NCI-H524 treated with DMSO at 0.1 percent for 48 hours (cell line): ENCODE measurements around the gene NRP1.
"Not testable (repeated sequence)": the region's sequence is repeated elsewhere in the genome, so short reads cannot be mapped to it uniquely, and the experiment has no call there.

Experiments used
- DNase-seq: peaks from one replicate; lab custom pipeline; 2025; lab: John Stamatoyannopoulos, UW

Gene NRP1

GRCh38 chr10:33334153-33334804, at the start of gene NRP1:
Gene NRP1, minus strand, starts transcription at chr10:33334667. Its CDS starts 285 bp downstream, at chr10:33334382.
- DNase-seq, result no peak

DNA sequence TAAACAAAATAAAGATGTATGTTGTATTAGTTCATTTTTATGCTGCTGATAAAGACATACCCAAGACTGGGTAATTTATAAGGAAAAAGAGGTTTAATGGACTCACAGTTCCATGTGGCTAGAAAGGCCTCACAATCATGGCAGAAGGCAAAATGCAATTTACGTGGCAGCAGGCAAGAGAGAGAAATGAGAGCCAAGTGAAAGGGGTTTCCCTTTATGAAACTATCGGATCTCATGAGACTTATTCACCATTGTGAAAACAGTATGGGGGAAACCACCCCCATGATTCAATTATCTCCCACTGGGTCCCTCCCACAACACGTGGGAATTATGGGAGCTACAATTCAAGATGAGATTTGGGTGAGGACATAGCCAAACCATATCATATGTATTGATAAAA, 49.7 kb upstream of the NRP1 start:
- DNase-seq, result not testable (repeated sequence)

DNA sequence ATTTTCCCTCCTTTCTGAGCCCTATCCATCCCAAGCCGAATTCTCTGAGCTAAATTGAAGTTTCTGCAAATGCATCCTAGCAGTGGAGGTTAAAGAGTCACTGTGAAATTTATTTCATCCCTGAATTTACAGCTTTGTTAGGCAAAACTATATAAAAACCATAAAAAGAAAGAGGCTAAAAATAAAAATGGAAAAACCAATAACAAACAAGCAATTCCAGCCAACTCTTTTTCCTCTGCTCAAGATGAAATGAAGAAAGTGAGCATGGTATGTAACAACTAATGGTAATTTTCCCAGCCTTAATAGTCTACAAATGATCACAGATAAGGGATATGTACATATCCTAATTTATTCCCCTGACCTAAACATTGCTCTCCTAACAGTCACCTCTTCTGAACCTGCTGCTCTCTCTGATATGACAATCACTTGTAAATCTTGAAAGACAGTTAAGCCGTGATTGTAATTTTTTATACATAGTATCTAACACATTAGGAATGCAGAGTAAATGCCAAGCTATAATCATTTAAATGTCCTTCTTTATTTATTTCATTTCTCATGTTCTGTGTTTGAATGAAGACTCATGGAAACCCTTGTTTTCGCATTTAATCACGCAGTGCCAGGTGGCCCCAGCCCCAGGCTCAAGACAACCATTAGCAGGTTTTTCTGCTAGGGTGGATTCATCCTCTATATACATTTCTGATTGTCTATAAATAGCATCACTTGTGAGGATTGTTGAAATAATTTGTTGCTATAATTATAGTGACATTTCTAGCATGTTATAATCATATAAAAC, 48.6 kb upstream of the NRP1 start:
- DNase-seq, result no peak

- no peak for DNase-seq
Observed at GRCh38 chr10:33382216-33382600, 47.7 kb upstream of the NRP1 start.

DNA sequence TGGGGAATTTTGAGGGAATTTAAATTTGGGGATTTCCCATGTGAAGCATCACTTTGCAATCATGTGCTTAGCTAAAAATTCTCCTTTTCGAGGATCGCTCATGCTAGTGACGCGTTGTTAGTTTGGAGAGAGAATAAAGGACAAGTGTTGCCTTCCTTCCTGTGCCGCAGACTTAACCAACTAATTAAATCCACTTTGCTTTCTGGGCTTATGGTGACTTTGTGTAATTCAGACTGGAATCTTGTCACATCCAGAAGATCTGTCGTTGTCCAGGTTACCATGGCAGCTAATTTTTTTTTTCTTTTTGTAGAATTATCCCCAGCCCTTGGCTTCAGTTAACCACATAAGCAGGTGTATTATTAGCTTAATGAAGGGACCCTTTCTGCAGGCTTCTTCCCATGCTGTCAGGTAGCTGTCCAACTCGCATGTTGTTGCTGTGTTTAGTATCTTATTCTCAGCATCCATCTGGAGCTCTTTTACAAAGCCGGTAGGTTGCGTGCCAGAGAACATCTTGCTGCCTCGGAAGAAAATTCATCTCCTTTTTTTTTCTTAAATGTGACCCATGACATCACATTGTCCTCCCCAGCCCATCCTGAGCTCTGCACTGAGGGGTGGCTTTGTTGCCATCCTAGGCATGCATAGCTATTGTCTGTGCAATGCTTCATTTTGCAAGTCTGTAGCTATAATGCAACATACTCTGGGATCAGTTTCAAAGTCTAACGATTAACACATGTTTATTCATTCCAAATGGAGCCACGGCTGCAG, 47.2 kb upstream of the NRP1 start:
- DNase-seq, result no peak

- DNase-seq, result no peak
Observed at GRCh38 chr10:33377658-33378025, 43.2 kb upstream of the NRP1 start.

DNA sequence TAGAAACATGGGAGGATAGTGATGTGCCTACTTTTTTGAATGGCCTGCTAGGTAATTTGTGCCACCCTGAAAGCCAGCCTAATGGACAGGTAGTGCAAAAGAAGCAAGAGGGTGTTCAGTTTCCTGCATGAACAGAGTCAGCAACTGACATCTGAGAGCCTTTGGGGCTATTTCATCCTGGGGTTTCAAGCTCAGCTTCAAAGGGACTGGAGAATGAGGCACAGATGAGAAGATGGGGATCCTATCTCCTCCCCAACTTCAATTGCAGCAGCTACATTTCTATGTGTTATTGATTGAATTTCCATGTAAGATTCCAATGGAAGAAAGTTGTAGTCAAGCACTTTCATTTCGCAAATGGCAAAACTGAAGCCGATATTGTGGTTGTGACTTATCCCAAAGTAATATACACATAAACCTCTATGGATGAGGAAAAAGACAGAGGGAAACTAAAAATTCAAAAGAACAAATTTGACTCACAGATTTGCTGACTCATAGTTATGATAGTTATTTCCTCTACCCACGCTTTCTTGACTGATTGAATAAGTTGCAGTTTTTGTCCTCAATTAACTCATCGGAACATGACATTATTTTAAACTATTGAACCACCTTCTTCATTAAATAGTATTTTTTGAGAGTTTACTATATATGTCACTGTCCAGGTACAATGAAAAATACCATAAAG, 42.6 kb upstream of the NRP1 start:
- DNase-seq, result no peak

- DNase-seq, result no peak
Observed at GRCh38 chr10:33376476-33376875, 42.0 kb upstream of the NRP1 start.

DNA sequence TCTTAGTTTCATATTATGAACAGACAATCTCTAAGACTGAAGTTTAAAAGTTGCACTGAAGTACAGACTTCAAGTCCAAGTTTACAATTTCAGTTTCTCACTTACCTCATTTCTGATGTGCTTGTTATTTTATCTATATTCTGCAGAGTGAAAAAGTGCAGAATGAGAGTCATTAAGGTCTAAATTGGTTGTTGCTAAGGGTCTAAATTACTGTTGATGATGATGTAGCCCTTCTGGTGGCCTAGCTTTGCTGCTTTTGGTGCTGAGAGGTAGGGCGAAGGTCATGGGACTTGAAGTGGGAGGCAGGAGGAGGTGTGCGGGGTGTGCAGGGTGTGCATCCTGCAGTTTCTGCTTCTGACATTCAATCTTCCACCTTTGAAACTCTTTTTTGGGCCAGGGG, 38.8 kb upstream of the NRP1 start:
- DNase-seq, result no peak

DNA sequence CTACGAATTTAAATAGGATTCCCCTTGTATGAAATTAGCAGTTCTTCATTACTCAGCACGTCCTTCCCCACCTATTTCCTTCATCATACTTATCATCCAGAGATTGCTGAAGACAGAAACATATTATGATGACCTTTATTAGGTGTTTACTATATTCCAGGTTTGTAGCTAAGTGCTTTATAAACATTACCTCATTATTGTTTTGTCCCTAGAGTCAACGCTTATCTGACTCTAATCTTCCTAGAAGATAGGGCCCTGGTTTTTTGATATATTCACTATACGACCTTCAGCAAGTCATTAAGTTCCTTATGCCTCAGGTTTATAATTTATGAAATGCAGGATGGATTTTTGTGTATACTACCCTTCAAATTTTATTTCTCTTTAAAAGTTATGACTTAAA, 36.8 kb upstream of the NRP1 start:
- DNase-seq, result no peak

GRCh38 chr10:33370434-33370930, 36.0 kb upstream of the NRP1 start:
- no peak for DNase-seq

GRCh38 chr10:33368086-33368485, 33.6 kb upstream of the NRP1 start:
- no peak for DNase-seq

- no peak for DNase-seq
Observed at GRCh38 chr10:33365871-33366411, 31.5 kb upstream of the NRP1 start.

GRCh38 chr10:33365301-33365700, 30.8 kb upstream of the NRP1 start:
- DNase-seq, result no peak

DNA sequence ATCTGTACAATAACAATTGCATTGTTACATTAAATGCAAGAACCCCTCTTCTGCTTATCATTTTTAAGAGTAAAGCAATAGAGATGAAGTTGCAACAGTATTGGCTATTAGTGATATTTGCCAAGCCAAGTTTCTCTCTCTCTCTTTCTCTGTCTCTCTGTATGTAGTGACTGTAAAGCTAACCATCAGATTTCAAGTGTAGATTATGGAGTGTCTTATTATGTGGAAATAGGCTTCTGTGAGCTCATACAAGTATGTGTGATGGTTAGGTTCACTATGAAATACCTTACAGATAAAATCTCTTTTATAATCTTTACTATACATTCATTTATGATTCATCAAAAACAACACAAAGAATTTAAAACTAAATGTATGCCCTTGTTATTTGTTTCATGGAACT, 28.6 kb upstream of the NRP1 start:
- DNase-seq, result no peak

DNA sequence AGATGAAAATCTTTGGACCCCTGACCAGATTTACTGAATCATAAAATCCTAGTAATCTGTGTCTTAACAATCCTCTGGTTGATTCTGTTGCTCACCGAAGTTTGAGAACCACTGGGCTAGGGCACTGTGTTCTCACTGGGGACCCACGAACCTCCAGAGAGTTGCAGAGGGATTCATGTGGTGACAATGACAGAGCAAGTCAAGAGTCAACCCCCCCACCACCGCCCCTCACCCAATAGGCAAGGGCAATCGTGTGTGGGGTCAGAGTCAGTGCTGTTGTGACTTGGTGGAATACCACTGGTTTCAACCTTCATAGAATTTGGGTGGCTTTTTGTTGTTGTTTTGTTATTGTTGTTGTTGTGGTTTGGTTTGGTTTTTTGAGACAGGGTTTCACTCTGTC, 23.5 kb upstream of the NRP1 start:
- no peak for DNase-seq

DNA sequence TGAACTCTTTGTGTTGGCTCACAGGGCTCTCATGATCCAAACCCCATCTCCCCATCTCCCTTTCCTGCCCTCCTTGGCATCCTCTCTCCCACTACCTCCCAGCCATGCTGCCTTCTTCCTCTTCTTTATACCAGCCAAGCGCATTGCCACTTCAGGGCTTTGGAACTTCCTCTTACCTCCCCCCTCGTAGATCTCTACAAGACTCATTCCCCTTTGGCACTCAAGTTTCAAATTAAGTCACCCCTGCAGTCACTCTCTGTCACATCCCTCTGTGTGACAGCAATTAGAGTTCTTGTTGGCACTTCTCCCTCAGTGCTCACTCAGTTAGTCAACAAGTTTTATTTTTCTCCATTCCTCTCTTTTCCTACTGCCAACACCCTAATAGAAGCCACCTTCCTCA, 20.8 kb upstream of the NRP1 start:
- no peak for DNase-seq

- no peak for DNase-seq
Observed at GRCh38 chr10:33353853-33354252, 19.4 kb upstream of the NRP1 start.

DNA sequence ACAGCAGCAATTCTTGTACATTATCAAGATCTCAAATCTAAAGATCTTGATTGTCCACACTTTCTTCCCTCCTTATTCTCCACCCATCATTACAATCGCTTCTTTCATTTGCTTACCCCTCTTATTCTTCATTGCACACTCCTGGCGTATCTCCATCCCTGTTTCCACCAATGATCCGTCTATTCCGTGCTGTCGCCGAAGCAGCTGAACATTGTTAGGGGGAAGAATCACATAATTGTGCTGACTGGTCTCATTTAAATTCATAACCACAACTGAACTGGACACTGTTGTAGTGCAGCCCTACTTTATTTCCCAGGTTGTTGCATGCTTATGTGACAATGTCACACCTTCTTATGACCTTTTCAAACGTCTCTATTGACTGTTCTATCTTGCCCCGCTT, 18.9 kb upstream of the NRP1 start:
- no peak for DNase-seq

- no peak for DNase-seq
Observed at GRCh38 chr10:33352615-33353014, 18.1 kb upstream of the NRP1 start.

DNA sequence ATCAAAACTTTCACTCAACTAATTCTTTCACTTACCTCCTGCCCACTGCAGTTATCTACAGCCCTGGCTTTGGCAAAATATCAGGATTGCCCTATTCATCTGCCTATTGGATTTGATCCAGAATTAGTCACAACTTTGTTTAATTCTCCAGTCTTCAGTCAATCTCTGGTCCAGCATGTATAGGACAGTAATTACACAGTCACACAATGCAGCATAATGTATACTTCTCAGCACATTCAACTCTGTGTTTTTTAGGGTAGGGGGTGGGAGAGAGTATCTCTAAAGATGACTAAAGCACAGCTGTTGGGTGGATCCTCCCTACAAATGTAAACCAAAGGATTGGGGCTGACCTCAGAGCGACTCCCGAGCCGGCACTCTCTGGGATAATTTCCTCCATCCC, 17.7 kb upstream of the NRP1 start:
- DNase-seq, result no peak

- DNase-seq, result no peak
Observed at GRCh38 chr10:33350041-33350440, 15.6 kb upstream of the NRP1 start.
